ENCODE data around the gene MAP3K5. TPM values are rescaled to one million over a fixed set of nuclear protein-coding genes. Genes with fewer than 3 reads are reported as not detected.

Gene MAP3K5
- total RNA-seq, 1 donor from 2014 or later: 10.2 TPM

DNA sequence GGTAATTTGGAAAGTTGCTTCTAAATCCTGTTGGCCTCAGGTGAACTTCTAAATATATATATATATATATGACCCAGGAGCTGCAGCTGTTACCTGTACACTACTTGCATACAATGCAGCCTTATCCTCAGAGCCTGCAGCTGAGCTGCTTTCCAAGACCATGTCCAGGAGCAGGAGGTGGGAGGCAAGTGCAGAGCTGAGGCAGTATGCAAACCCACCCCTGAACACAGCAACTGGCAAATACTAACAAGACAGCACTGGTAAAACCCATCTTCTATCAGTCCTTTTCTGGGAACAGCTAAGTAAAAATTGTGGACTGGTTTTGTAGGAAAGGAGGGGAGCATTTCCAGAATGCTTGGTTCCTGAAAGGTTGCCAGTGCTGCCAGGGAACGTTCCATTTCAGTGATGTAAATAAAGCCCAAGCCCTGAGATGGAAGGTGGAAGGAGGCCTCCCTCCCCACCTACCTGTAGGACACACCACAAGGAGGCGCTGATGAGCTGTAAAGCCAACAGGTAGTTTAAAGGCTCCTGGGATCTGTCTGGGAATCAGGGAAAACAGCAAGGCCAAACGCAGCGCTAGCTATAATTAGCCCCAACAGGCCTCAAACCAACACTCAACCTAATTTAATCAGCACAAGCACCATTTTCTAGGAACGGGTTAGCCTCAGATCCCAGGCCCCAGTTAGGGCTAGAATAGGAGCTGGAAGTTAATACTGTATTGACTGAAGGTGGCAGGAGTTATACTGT lies 148.3 kb downstream of the MAP3K5 start:
- DNase-seq: peak; percentile 89

DNA sequence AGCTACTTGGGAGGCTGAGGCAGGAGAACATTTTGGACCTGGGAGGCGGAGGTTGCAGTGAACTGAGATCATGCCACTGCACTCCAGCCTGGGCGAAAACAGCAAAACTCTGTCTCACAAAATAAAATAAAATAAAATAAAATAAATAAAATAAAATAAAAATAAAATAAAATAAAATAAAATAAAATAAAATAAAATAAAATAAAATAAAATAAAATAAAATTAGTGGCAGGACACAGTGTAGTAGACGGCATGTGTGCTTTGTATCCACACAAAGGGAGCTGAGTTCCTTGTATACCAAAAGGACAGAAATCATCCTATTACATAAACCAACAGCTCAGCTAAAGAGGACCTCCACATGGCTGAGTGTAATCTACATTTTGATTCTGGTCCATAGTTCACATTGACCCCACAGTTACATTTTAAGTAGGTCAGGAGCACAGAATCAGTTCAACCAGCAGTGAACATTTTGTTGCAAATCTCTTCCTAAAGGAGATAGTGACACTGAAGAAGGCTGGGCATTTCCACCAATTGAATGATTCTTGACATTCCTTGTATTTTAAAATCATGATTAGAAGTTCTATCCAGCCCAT lies 150.3 kb downstream of the MAP3K5 start:
- DNase-seq: no peak

DNA sequence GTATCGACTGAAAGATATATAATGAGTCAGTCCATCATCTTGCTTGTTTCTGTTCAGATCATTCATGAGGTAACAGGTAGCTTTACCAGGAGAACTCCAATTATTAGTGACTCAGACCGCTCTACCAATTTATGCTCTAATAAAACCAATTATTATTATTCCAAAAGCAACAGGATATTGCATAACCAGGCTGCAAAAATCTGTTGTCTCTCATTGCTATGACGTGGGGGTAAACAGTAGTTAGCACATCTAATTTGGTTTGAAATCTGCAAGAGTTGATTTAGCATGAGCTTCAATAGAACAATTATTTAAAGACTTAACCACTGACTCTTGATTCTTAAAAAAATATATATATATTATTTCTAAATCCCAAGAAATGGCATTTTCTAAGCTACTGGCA lies 151.1 kb downstream of the MAP3K5 start:
- no peak for DNase-seq

DNA sequence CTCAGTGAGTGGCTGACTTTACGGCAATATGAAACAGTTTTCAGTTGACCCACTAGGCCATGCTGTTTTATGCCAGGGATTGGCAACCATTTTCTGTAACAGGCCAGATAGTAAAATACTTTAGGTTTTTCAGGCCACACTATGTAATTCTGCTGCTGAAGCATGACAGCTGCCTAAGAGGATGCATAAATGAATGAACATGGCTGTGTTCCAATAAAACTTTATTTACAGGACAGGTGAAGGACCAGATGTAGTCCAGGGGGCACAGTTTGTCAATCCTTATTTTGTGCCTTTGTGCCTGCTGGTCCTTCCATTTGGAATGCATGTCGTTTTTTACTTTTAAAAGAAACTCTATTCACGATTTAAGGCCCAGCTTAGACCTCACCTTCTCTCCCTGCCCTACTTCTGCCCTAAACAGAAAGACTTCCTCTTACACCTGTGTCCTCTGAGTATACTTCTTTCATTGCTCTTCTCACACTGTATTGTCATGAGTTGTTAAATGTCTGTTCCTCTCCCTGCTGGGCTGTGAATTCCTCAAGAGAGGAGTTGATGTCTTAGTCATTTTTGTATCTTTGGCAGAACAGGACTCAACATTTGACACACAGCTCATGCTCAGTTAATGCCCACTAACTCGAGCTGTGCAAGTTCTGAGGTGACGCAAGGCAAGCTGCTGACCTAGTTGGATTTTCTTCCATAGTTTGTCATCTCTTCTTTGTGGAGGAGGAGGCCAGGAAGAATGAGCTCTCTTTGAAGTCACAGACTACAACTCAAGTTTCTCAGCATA lies 152.0 kb downstream of the MAP3K5 start:
- DNase-seq: no peak

DNA sequence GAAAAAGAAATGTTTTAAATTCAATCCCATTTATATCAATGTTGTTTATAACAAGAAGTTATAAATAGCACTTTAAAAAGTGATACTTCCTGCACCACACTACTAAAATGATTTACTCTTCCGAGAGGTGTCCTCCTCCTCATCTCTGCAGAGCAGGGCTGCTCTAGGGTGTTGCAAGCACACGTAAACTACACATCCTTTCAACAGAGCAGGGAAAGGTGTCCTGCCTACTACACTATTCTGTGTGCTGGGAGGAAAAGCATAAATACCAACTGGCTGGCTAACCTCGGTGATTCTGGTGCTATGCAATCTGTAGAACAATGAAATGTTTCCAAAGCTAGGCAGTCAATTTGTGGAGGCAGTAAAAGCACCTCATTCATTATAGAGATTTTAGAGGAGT lies 152.6 kb downstream of the MAP3K5 start:
- DNase-seq: no peak

DNA sequence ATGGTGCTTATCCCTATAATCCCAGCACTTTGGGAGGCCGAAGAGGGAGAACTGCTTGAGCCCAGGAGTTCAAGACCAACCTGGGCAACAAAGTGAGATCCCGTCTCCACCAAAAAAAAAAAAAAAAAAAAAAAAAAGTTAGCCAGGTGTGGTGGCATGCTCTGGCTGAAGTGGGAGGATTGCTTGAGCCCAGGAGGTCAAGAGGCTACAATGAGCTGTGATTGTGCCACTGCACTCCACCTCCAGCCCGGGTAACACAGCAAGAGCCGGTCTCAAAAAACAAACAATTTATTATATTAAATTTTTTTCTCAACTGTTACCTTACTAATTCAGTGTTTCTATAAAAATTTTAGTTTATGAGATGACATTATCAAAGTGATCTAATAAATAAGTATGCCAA lies 156.7 kb downstream of the MAP3K5 start:
- DNase-seq: no peak

DNA sequence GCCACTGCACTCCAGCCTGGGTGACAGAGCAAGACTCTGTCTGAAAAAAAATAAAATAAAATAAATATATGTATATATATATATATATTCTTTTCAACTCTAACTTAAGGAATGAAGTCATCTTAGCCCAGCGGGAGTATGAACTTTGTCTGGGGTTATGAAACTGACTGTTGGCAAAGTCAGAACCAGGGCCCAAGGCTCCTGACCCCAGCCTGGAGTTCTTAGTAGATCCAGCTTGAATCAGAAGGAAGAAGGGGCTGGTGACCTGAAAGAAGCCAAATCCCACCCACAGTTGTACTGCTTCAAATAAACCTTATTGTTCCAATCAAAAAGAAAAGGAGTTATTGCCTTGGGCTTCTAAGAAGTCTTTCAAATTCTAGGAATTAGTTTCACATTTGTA lies 158.9 kb downstream of the MAP3K5 start:
- DNase-seq: no peak

DNA sequence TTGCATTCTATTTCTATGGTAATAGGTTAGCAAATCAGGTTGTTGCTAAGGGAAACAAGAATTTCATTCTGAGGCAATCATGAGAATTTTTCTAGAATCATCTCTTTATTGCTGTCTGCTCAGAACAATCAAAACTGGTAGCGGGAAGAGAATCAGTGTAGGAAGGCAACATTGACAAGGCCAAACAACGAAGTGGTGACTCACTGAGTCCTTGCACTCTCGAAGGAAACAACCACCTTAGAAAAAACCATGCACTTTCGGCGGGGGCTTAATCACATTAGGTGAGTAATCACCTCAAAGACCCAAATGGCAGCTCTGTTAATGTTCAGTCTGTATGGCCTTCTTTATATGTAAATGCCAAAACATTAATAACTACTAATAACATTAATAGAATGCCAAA lies 163.3 kb downstream of the MAP3K5 start:
- DNase-seq: no peak

DNA sequence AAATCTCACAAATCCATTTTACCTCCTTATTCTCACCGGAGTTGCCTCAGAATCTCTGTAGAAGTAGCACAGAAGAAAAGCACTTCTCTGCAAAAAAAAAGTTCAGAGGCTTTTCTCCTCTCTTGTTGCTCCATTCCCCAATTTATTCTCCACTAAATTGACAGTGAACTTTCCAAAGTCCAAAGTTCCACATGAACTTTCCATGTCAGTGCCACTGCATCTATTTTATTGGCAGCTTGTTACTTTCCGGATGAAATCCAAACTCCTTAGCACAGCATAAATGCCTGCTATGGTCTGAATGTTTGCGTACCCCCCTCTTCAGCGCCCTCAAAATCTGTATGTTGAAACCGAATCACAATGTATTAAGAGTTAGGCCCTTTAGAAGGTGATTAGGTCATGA lies 165.1 kb downstream of the MAP3K5 start:
- no peak for DNase-seq

DNA sequence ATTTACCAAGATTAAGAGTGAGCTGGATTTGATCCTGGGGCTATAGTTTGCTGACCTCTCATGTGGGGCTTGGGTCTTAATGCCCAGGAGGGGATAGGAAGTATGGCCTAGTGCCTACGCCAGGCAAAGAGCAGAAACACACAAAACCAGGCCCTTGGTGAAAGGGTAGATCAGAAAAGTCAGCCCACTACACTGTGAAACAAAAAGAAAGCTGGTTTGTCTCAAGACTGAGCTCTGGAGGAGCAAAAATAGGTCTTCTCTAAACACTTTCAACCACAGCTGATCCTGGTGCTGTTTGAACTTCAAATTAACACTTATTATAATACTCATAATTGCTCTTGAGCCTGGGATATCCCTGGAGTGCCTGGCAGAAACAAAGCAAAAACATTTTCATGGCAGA lies 167.0 kb downstream of the MAP3K5 start:
- no peak for DNase-seq

DNA sequence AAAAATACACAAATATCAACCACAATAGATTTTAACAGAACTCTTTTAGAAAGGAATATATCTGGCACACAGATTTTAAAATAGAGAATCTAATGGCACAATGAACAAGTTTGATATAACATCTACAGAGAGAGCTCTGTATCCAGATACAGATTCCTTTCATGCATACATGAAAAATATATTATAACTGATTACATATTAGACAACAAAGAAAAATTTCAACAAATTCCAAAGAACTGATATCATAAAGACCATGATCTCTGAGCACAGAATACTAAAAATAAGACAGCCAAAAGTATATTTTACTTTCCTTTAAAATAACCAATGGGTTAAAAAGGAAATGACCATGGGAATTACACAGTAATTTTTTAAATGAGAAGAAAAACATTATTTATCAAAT lies 167.9 kb downstream of the MAP3K5 start:
- DNase-seq: no peak

DNA sequence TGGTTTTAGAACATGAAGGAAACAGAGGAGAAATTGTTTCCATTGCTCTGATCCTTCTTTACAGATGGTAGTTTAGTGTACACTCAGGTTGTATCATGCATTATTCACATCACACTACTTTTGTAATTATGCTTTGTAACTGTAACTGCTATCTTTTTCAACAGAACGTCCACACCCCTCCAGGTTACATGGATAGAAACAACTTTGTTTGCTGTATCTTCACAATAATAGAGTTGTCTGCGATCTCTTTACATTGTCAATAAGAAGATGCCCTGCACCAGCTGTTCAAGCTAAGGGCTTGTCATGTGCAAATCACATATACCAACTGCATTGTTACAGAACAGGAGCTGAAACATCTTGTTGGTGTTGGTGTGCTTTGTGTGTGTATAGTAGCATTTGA lies 174.2 kb downstream of the MAP3K5 start:
- DNase-seq: no peak

DNA sequence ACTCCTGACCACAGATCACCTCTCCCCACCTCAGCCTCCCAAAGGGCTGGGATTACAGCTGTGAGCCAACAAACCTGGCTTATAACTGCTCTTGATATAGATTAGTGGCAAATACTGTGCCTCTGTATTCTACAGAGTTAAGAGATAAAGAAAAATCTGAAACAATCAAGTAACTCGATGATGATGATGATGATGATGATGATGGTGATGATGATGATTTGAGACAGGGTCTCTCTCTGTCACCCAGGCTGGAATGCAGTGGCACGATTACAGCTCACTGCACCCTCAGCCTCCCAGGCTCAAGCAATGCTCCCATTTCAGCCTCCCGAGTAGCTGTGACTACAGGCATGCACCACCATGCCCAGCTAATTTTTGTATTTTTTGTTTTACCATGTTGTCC lies 175.8 kb downstream of the MAP3K5 start:
- DNase-seq: no peak

DNA sequence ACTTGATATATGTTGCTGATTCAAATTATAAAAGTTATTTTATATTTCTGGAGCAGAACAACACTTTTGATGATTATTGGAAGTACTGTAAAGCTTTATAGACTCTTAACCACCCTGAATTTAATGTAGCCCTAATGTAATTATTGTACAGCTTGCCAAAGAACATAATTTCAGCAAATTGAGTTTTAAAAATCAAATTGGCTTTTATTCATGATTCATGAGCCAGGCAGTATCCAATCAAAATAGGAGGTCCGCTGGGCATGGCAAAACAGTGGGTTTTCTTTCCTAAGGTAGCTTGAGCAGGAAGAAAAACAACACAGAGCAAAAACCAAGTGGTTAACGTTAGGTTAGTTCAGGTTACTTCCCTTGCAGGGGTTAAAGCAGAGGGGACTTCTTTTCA lies 177.3 kb downstream of the MAP3K5 start:
- no peak for DNase-seq

DNA sequence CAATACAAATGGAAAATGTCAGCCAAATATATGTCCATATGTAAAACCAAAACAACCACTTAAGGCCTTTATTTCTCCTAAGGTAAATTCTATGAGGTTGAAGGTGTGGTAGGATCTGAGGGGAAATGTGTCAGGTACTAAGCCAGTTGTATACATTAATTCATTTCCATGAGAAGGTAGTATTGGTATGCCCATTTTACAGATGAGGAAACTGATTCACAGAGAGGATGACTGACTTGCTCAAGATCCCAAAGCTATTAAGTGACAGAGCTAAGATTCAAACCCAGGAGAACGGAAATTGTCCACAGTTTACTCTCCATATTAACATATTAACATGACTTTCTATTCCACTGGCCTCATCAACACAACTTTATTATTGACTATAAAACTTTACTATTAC lies 177.9 kb downstream of the MAP3K5 start:
- no peak for DNase-seq

DNA sequence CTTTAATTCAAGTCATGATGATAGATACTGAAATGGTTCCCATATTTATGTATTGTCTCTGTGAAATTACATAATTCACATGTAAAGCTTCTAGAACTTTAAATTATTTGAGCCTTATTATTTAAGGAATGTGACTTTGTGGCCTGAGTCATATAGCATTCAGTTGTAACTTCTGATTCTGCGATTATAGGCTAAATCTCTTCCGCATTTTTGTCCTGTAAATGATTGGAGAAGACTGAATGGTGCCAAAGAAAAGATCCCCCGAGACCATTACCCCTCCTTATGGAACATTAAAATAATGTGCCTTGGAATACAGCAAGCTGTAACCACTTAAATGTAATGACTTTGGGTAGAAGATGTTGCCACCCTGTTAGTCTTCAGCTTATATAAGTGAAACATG lies 178.8 kb downstream of the MAP3K5 start:
- no peak for DNase-seq

DNA sequence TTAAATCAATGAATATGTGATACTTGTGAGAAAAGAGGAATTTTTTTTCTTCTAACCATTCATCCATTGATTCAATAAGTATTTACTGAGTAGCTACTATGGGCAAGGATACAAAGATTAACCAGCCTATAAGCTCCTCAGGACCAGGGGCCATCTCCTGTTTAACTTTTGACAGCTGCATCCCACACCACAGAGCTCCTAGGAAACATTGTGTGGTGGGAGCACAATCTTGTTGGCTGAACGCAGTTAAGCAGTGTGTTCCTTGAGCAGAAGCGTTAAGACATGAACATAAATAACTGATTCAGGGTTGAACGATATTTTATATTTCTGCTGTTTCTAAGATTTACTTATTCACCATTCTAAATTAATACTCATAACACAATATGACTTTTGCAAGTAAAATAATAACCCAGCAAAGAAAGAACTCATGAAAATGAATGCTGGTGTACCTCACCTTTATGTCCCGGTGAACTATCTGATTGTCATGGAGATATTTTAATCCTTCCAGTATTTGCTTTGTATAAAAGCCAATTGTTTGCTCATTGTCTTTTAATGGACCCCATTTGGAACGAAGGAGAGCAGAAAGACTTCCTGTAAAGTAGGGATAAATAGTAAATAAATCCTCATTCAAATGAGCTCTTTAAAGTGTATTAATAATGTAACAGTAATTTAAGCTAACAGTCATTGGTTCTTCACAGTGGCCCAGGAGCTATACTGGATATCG lies 179.4 kb downstream of the MAP3K5 start:
- DNase-seq: no peak

DNA sequence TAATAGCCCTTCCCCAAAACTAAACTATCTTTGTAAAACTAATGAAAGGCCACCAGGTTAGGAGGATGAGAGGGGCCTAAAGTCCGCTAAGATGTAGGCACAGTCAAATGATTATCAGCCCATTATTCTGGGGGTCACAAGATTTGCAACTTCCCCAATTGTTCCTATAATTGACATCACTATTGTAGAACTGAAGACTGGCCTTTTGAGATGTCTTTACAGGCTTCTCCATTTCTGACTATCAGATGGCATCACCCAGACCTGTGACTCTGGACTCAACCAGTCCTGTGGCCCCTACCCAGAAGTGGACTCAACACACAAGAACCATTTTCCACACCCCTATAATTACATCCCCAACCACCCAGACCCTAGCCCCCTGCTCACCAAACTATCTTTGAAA lies 180.5 kb downstream of the MAP3K5 start:
- no peak for DNase-seq

DNA sequence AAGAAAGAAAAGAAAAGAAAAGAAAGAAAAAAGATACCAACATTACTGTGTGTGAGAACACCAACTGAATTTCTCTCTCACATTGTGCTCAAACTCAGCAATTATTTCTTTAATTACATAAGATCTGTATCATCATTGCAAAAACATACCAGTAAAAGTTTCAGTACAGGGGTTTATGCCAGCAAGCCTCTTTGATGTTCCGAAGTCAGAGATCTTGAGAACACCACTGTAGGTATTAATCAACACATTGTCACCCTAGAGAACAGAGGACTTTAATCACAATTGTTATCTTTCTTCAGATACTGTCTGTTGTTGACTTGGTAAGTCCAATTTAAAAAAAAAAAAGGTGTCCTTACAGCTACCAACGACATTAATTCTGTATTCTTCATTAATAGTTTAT lies 181.1 kb downstream of the MAP3K5 start:
- DNase-seq: no peak

DNA sequence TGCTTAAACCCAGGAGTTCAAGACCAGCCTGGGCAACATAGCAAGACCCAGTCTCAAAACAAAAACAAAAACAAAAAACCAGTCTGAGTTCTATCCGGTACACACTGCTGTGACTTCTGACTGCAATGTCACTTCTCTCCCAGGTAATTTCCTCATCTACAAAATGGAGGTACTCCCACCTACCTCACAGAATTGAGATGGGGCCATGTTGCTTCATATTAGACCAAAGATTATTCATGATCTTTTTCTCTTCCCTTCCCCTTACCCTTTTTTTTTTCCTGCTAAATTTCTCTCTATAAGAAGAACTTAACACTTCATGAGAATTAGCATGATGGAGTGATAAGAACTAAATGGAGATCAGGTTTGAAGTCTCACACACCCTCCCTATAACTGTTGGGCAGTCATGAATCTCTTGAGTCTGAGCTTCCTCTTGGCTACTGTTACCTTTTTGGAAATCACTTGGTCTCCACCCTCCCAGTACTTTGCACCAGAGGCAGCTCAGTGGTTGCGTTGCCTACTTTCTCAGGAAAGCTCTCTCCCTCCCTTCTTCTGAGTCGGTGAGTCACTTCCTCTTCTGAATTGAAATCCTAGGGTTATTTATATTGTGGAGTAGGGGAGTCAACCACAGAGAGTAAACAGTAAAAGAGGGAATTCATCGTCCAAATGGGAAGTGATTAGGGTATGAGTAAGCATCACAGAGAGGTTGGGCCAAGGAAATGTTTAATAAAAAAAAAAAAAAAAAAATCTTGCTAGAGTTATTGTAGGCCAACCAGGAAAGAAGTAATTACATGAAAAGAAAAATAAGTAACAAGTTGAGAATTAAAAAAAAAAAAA lies 182.2 kb downstream of the MAP3K5 start:
- no peak for DNase-seq

DNA sequence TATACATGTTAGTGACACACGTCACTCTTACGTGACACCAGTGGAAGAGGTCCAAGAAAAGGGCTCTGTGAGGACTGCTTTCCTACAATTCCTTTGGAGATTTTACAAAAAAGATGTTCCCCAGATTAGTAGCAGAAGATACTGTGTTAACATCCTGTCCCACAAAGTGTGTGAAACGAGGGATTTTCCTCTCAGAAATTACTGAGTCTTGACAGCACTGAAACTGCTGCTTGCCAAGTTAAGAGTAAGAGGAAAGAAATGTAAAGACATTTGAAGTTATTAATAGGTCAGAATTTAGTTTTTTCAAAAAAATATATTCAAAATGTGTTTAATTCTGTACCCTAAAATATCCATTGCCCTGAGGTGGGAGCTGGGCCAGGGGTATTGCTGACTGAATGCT lies 183.3 kb downstream of the MAP3K5 start:
- no peak for DNase-seq

Data from tongue (tissue), 2 donors.